GM21360 (cell line): ENCODE results near the gene SERINC5.

Source experiments
- ATAC-seq: cut with Tn5 transposase; IDR thresholded peaks from one replicate; pipeline ENCODE4 v1.9.1; 2021; ENCODE audit warnings: mild to moderate bottlenecking, moderate library complexity; ENCODE audit not compliant: unreplicated experiment

SERINC5 gene

DNA sequence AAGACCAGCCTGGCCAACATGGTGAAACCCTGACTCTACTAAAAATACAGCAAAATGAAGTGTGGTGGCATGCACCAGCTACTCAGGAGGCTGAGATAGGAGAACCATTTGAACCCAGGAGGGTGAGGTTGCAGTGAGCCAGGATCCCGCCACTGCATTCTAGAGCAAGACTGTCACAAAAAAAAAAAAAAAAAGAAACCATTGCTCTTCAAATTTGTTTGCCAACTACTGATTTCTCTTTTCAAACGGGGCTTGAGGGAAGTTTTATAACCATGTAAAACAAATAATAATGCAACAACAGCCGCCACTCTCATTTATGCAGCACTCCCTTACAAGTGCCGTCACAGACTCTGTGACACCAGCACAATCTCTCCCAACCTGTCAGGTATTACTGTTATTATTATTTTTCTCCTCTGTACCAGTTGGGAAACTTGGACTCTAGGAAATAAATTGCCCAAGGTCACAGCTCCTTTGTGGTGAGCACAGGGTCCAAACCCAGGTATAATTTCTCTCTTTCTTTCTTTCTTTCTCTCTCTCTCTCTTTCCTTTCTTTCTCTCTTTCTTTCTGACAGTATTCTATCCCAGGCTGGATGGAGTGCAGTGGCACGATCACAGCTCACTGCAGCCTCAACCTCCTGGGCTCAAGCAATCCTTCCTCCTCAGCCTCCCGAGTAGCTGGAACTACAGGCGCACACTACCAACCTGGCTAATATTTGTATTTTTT, 25.4 kb downstream of the SERINC5 start:
- no peak for ATAC-seq

DNA sequence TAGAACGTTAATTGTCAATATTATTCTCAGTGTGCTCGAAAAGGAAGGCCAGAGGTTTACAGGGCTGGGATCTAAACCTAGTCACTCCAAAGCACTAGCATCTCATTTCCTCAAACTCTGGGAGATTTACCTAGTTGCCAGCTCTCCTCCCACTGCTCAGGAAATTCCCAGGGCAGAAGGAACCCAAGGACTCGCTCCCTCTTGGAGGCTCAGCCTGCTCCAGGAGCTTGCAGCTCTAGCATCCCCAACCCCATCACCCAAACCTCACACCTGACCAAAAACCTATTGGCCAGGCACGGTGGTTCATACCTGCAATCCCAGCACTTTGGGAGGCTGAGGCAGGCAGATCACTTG, 26.0 kb downstream of the SERINC5 start:
- ATAC-seq: no peak

DNA sequence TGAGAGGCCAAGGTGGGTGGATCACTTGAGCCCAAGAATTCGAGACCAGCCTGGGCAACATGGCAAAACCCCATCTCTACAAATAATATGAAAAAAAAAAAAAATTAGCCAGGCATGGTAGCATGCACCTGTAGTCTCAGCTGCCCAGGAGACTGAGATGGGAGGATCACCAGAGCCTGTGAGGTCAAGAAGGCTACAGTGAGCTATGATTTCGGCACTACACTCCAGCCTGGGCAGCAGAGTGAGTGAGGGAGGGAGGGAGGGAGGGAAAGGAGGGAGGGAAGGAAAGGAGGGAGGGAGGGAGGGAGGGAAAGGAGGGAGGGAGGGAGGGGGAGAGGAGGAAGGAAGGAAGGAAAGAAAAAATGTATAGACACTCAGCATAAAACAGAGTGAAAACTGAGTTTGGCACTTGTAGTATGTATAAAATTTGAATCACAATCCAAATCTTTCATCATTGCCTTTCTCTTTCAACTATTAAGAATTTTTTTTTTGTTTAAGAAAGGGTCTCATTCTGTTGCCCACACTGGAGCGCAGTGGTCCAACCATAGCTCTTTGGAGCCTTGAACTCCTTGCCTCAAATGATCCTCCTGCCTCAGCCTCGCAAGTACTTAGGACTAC, 27.8 kb downstream of the SERINC5 start:
- no peak for ATAC-seq

DNA sequence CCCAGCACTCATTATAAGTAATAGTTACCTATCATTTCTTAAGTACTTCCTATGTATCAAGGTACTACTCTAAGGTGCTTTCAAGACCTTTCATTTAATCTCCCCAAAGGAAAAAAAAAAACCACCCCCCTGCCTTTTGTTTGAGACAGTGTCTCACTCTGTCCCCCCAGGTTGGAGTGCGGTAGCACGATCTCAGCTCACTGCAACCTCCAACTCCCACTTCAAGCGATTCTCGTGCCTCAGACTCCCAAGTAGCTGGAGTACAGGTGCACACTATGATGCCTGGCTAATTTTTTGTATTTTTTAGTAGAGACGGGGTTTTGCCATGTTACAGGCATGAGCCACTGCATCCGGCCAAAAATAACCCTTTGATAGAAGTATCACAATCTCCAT, 29.9 kb downstream of the SERINC5 start:
- no peak for ATAC-seq

DNA sequence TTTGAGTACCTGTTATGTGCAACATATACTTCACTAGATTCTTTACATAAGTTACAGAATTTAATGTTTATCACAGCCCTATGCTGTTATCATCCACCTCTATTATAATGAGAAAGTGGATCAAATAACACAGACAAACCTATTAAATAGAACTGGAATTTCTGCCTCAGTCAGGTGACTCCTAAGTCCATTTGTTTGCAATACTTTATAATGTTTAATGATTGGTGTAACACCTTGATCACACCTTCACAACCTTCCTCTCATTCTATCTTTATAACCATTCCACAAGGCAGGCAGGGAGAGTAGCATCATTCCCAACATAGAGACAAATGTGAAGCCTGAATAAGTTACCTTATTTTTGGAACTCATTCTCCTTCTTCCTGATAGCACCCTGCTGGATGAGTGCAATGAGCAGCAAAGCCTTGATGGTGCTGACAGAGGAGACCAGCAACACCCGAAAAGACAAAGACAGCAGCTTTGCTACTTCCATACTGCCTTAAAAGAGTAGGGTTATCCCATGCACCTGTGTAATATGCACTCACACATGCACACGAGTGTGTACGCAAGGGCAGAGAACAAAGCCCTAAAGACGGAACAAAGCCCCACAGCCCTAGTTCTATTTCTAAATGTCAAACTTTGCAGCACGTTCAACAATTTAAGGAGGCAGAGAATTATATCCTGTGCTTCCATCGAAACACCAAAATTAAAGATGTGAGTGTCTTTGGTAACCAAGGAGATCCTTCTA, 30.5 kb downstream of the SERINC5 start:
- ATAC-seq: no peak

DNA sequence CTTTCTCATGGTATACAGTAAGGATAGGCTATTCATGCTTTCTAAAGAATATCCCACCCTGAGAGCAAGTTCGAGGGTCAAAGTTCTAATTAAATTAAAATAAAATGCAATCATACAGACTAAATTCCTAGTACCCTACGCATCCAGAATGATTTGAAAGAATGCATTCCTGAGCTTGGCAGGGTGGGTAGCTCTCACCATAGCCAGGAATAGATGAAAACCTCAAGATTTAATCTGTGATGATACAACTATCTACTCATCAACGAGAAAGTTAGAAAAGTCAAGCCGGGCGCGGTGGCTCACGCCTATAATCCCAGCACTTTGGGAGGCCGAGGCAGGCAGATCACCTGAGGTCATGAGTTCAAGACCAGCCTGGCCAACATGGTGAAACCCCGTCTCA, 32.3 kb downstream of the SERINC5 start:
- no peak for ATAC-seq

DNA sequence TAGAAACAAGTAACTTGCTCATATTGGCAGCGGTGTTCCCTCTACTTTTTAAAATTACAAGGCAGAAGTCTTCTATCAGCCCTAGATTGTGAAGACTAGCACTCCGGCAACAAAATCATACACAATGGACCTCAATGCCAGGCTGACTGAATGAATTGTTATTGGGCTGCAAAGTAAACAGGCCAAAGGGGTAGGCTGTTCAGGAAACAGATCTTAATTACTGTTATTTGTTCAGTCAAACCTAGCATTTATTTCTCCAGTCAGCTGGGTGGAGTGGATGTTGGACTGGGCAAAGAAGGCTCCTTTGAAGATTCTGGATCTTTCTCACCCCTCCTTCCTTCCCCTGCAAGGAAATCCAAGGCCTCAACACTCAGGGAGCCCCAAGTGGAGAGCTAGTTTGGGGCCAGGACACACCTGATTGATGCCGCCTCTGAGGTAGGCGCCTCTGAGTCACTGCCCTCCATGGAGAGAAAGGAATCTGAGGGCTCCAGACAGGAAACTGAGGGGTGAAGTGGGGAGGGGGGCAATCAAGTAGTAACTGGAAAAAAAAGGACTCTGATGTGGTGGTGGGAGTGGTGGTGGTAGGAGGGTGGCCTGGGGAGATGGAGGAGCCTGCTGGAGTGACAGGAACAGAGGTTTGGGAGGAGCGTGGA, 35.5 kb downstream of the SERINC5 start:
- ATAC-seq: no peak

DNA sequence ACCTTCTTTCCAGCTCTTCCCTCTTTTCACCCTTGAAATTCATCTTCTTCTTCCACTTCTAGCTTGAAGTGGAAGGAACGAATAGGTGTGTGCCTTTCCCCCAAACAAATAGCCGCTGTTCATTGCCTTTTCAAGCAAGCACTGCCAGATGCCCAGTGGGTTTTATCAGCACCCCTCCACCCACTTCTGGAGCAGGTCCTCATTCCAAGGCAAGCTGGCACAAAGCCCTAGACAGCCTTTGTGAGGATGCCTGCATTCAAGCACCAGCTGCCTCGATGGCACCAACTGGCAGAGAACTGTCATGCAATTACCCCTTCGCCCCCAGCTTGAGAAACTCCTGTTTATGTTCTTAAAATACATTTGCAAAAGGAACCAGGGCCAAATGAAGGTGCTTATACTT, 36.5 kb downstream of the SERINC5 start:
- ATAC-seq: no peak

DNA sequence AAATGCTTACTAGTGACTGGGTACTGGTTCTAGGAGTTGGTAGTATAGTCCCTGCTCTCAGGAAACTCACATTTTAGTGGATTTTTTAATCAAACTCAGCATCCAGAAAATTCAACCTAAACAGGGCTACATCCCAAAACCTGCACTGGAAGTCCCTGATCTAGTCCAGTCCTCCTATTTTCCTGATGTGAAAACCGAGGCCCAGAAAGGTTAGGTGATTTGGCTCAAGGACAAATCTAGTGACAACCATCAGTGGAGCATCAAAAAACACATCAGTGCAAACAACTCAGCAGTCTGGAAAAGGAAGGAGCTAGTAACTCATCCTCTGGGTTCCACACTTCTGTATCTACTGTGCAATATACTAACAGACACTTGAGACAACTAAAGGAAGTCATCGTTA, 38.2 kb downstream of the SERINC5 start:
- ATAC-seq: no peak

DNA sequence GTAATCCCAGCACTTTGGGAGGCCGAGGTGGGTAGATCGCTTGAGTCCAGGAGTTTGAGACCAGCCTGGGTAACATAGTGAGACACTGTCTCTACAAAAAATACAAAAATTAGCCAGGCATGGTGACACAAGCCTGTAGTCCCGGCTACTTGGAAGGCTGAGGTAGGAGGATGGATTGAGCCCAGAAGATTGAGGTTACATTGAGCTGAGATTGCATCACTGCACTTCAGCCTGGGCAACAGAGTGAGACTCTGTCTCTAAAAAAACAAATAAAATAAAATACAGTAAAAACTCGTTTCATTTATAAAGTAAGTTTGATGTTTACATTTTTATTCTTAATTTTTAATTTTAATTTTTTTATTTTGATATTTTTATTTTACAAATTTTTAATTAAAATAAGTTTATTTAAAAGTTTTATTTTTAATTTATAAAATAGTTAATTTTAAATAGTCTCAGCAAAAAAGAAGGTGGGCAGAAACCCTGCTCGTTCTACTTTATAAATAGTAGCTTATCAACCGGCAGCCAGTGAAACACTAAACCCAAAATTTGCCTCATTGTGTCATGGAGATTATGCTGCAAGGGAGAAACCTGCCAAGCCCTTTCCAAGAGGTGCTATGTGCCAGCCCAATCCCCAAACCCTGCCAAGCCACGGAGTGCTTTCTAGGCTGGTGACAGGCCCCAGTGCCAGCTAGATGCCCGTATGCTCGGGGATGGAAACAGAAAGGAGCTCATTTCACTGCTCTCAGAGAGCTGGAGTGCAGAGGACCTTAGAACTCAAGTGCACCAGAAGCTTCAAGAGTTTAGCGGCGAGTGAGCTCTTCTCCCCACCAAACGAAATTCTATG, 38.9 kb downstream of the SERINC5 start:
- ATAC-seq: no peak

DNA sequence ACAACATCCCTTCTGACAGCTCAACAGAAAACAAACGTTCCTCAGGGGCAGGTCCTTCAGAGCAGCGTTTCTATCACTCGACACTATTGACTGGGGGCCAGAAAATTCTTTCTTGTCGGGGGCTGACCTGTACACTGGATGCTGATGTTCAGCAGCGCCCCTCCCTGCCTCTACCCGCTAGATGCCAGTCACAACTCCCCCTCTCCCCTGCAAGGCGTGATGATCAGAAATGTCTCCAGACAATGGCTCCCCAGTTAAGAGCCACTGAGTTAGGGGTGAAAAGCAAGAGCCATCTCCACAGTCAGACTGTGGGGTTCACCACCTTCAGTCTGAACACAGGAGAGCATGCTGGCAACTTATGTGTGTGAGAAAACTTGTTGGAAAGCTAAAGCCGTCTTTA, 39.8 kb downstream of the SERINC5 start:
- ATAC-seq: no peak

DNA sequence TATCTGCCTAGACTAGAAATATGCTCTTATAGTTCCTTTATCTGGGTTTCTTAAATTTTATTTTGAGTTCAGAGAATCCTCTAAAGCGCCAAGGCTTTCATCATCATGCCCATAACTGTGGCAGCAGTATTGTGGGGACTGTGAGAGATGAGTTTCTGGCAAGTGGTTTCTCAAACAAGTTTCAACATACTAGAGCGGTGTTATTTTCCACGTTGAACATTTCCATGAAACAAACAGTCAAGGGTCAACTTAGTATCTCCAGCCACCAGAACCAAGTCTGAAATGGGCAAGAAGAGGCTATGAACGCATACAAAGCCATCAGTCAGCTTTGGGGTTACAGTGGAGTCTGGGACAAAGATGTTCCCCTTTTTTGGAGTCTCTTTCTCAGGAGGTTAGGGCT, 40.3 kb downstream of the SERINC5 start:
- no peak for ATAC-seq

DNA sequence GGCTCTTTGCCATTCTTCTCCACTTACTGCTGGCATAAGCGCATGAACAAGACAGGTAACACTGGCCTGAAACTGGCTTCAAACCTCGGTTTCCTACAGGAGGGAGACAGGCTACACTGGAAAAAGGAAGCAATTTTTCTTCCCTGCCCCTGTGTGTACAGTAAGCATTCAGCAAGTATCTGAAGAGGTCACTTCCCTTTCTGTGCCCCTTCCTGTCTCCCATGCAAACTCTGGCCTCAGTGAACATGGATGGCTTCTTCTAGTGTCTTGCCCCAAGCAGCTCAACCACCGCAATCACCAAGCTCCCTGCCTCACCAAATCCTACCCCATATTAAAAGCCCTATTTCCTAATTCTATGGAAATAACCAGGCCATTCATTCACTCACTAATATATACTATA, 42.4 kb downstream of the SERINC5 start:
- ATAC-seq: no peak

DNA sequence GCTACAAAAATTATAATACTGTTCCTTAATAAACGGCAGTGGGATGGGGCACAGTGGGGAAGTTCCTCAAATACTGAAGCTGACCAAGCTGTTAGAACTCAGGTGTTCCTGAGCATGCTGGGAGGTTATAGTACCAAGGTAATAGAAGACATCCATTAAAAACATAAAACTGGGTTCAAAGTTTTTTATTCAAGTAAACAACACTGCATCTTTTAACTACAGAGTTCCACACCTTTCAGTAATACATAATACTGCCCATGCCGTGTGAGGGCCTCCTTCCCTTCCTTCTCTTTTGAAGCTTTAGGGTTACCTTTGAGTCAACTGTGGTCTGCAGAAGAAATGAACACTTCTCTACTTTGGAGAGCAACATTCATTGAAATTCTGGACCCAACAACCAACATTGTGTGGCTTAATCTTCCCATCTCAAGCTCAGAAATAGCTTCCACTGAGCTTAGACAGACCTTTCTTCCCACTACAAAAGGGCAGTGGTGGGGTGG, 43.6 kb downstream of the SERINC5 start:
- ATAC-seq: no peak

DNA sequence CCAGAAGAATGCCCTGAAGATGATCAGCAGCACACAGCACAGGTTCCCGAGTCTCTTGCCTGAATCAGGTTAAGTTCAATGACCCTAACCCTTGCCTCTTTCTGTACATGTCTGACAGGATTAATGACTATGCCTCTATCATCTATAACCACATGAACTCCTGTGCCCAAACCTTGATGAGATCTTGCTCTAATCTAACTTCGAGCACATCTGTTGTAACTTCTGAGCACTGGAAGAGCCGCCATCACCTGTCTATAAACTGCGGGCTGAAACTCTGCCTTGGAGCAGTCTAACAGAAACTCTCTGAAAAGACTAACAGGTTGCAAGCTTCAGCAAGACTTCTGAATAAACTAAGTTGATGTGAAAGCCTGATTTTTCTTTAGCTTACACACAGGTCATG, 44.5 kb downstream of the SERINC5 start:
- ATAC-seq: no peak

DNA sequence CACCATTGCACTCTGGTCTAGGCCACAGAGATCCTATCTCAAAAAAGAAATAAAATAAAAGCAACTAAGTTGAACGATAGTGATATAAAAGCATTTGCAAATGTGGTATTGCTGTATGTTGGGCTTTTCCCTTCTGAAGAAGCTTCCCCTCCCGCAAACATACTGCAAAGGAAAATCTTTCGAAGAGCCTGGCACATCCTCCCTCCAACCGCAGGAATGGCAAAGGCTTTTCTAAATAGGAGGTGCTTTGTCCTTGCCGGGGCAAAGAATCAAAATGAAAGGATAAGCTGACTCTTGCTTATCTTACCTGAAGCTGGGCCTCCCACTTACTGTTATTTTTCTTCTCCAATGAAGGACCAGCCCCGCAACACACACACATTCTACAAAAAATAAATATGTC, 45.8 kb downstream of the SERINC5 start:
- no peak for ATAC-seq

DNA sequence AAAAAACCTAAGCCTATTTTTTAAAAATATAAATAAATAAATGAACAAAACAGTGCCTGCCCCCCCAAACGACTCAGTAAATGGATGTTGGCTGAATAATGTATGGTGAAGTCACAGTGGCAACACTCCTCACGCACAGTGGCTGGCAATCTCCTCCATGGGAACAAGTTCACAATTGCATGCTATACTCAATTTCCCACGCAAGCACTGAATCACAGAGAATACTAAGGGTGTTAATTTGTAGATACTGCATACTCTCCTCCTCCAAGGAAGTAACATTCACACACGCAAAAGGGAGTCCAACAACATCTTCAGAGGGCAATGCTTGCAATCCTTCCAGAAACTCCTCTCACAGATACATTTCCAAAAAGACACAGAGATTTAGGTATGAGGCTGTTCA, 47.5 kb downstream of the SERINC5 start:
- no peak for ATAC-seq

DNA sequence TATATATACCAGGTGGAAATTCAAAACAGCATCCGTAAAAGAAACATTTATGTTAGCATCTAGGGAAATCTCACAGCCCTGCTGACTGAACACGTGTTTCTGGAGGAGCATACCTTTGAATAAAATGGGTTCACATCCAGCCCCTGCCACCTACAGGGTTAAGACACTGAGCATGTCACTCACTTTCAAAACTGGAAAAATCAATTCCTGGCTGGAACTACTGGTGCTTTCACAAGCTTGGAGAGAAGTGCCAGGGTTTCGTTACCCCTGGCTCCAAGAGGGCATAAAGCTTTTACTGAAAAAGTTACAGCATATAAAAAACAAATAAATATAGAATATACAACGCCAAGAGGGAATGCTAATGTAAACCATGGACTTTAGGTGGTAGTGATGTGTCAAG, 48.0 kb downstream of the SERINC5 start:
- no peak for ATAC-seq

DNA sequence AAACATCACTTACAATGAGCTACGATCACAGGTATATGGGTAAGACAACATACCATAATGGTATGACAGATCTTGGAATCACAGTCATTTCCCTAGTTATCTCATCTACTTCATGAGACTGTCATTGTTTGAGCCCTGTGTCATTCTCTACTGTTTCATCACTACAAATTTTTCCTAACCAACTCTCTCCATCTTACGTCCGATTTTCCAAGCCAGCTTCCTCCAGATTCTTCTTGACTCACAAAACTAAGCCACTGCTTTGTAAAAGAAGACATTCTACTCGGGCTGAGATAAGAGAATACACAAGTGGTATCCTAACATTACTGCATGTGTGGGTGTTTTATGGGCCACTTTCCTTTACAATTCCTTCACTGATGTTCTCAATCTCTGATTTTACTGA, 49.6 kb downstream of the SERINC5 start:
- ATAC-seq: no peak

DNA sequence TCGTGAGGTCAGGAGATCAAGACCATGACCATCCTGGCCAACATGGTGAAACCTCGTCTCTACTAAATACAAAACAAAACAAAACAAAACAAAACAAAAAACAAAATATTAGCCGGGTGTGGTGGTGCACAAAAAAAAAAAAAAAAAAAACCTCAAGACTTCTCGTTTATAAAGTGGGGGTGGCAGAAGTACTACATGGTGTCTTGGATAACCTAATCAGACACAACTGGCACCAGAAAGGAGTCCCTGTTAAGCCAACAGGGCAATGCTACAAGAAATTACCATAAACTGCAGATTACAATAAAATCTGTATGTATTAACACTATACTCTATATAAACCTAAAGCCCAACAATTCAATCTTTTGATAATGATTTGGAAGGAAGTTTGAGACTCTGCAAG, 50.0 kb downstream of the SERINC5 start:
- ATAC-seq: no peak
